Stimulated activated CD8-positive, alpha-beta memory T cell treated with anti-CD3 and anti-CD28 coated beads, Interleukin-4, amount 100 ng/mL, for 1 hour (primary cell): ENCODE measurements around the gene NAA80.
A peak's percentile ranks its signal among the peaks of the same experiment; 100 is the strongest.
"Not testable (repeated sequence)": the region's sequence is repeated elsewhere in the genome, so short reads cannot be mapped to it uniquely, and the experiment has no call there.

Experiments
- DNase-seq, 2 donors: peaks; one replicate each; pipeline ENCODE4 v3.0.0-alpha.2; 2020; ENCODE audit warnings: low read depth in 2 of 2, low spot score in 1 of 2

Gene NAA80

DNA sequence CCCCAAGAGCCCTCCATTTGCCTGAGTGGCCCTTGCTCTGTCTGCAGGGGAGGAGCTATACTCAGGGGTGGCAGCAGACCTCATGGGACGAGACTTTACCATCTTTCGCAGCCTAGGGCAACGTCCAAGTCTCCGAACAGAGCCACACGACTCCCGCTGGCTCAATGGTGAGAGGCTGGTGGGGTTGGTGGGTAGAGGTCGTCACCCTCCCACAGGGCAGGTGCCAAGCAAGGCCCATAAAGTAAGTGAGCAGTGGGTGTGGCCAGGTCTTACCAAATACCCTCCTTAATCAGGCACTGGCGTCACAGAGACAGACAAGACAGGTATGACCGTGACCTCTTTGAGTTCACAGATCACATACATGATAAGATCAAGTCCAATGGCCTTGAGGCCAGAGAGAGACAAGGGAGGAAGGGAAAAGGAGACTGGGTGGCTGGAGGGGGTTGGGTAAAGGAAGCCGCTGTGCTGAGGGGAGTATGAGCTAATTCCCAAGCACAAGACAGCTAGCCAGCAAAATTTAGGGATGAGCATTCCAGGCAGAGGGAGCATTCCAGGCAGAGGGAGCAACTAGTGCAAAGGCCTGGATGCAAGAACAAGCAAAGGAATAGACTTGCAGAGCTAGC lies 27.8 kb downstream of the NAA80 start:
- DNase-seq = no peak

DNA sequence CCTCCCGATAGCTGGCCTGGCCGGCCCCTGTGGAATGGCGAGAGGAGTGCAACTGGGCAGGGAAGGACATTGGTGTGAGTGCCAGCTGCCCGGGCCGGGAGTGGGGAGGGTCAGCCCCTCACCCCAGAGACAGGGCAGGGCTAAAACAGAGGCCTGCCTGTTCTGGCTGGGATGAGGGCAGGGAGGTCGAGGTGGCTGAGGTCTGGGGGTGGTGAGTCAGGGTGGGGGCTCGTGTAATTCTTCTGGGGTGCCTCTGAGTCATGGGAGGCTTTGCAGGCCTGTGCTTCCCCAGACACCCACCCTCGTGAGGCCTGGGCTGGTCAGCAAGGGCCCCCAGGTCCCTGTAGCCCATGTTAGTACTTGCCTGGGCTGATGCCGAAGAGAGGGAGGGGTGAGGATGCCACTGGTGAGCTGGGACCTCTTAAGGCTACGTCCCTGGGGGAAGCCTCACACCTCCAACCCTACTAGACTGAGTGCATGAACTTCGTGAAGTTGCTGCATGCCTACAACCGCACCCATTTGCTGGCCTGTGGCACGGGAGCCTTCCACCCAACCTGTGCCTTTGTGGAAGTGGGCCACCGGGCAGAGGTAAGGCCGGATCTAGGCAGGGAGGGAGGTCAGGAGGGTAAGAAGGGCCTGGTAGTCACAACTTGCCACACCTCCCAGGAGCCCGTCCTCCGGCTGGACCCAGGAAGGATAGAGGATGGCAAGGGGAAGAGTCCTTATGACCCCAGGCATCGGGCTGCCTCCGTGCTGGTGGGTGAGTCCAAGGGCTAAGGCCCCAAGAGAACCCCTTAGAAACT lies 28.6 kb downstream of the NAA80 start:
- DNase-seq = no peak

DNA sequence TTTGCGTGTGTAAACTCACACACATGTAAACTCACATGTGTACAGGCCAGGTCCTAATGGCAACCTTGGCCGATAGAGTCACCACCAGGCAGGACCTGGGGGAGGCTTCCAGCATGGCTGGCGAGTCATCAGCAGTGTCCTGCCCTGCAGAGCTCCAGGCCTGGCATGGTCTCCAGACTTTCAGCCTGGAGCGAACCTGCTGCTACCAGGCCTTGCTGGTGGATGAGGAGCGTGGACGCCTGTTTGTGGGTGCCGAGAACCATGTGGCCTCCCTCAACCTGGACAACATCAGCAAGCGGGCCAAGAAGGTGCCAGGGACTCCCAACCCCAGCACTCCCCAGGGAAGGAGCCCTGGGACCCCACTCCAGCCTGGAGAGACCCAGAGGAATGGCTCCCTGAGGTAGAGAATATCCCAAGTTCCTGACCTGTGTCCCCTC lies 29.2 kb downstream of the NAA80 start:
- DNase-seq = no peak

DNA sequence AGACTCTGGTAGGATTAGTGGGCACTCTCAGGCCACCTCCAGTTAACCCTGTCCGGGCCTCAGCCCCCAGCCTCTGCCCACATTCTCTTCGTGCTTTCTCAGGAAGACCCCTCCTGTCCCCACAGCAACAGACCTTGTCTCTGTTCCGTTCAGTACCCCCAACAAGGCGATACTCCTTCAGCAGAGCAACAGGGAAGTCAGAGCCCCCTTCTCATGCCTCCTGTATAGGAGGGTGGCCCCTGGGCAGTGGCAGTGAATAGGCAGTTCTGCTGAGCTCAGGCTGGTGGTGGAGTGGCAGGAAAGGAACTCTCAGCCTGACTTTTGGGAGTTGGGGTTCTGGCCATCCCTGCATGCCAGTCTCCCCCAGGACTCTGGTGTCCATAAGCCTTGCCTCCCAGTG lies 29.7 kb downstream of the NAA80 start:
- no peak for DNase-seq

DNA sequence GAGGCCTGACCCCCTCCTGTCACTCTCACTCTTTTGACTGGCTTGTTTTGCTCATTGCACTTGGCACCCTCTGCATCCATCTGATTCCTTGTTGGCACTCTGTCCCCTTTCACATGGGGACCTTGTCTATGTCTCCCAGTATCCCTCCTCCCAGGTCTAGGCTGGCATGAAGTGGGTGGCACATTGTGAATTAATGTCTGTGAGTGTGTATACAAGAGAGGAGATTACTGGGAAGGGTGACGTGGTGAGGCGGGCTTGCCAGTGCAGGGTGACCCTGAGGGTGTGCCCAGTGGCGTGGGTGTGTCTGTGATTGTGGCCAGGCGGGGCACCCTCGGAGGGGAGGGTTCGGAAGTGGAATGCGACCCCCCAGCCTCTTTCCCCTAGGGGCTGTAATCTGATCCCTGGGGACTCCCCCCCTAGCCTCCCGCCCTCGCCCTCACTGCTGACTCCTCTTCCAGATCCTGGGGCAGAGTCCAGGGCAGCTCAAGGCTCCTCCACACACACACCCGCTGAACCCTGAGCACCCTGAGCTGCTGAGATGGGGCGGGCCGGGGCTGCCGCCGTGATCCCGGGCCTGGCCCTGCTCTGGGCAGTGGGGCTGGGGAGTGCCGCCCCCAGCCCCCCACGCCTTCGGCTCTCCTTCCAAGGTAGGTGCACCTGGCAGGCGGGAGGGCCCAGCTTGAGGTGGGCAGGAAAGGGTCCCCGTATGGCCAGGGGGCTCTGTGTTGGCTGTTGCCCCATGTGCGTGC lies 30.3 kb downstream of the NAA80 start, which contains the start of gene SEMA3B:
TSS of gene SEMA3B (plus strand) at position 445 of the 749 bp plus-strand sequence. CDS start at position 539, 94 bp downstream.
- DNase-seq = no peak

DNA sequence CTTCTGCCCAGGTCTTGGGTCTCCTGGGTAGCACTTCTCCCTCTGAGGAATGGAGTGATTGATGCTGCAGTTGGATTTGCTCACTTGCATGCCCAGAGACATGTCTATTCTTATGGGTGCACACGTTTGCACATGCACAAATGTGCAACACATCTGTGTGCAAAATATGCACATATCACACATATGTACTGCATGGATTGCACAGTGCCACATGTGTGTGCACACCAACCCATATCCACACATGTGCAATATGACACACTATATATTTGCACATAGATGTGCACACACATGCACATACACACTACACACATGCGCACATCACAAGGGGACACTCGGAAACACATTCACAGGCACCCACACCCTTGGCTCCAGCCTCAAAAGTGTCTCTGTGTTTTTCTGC lies 30.9 kb downstream of the NAA80 start:
- DNase-seq = no peak

DNA sequence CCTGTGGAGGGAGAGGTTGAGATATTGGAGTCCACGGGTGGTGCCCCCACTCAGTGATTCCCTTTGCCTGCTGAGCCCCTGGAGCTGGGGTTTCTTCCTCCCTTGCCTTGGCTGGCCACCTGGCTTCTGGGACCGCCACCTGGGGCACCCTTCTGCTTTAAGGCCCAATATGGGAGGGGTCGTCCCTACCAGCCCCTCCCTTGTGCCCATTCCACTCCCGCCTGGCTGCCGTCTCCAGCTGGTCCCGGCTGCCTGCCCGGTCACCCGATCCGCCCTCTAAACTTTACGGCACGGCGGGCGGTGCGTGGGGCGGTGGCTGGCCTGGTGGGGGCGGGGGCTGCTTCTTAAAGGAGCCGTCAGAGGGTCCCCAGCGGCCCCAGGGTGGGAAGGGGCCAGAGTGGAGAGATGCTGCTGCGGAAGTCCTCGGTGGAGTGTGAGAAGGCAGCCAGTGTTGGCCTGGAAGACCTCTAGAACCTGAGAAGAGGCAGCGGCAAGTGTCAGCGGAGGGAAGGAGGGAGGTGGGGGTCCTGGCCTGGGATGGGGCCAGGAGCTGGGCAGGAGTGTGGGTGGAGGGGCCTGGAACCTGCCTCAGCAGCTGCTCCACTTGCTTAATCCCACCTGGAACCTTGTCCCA lies 31.8 kb downstream of the NAA80 start:
- no peak for DNase-seq

DNA sequence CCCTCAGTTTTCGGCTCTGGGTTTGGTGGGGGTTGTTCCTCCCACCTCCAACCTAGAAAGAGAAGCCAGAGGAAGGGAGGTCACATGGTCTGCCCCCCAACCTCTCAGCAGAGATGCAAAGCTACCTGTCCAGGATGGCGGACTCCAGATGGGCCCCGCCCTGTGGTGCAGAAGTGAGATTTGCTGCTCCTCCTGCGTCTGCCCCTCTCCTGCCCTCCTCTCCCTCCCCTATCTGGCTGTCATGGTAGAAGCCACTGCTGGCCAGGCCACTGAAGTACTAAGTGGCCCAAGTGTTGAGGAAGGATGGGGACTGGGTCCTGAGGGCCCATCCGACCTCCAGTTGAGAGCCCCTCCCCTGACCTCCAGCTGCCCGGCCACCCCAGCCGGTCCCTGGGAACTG lies 32.4 kb downstream of the NAA80 start:
- no peak for DNase-seq

DNA sequence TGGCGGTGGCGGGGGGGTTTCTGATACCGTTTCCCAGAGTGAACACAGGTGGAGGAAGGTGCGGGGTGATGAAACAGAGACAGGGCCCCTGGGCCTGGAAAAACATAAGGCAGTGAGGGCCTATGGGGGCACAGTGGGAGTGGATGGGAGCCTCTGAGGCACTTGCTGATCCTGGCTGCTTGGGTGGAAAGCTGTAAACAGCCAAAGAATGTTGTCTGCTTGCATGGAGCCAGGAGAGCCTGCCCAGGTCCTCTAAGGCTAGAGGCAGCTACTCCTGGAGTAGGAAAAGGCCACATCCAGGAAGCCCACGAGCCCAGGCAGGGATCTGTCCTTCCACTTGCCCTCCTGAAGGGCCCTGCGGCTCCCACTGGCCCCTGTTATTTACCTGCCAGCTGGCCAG lies 33.2 kb downstream of the NAA80 start:
- DNase-seq = no peak

DNA sequence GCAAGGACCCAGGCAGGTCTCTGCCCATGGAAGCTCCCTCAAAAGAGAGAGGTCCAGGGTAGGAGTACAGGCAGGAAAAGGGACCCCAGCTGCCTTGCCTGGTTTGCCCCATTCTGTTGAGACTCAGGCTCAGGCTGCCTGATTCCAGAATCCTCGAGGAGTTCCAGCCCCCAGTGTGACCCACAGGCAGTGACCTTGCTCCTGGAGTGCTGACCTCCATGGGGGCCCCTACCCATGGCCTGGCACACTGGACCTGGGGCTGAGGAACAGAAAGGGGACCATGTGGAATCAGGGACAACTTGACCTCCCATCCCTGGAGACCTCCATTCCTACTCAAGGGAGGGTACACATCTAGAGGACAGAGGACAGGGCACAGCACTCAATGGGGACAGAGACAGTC lies 33.6 kb downstream of the NAA80 start:
- no peak for DNase-seq

DNA sequence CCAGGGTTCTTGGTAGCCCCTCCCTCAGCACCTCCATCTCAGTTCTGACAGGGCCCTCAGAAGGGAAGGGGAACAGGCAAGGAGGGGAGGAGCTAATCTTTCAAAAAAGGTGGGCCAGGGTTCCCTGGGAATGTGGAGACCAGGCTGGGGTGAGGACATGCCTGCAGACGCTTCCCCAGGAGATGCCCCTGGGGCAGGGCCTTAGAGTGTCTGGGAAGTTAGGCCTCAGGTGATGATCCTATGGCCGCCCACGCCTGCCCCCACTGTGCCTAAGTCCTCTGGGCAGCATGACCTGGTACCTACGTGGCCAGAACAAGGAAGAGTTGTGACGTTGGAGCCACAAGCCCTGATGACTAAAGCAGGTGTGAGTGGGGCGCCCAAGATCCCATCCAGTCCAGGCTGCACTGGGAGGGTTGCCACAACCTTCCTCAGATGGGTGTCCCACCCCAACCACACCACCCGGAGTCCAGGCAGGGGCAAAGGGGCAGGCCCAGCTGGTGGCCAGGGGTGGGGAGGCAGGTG lies 34.2 kb downstream of the NAA80 start:
- no peak for DNase-seq

DNA sequence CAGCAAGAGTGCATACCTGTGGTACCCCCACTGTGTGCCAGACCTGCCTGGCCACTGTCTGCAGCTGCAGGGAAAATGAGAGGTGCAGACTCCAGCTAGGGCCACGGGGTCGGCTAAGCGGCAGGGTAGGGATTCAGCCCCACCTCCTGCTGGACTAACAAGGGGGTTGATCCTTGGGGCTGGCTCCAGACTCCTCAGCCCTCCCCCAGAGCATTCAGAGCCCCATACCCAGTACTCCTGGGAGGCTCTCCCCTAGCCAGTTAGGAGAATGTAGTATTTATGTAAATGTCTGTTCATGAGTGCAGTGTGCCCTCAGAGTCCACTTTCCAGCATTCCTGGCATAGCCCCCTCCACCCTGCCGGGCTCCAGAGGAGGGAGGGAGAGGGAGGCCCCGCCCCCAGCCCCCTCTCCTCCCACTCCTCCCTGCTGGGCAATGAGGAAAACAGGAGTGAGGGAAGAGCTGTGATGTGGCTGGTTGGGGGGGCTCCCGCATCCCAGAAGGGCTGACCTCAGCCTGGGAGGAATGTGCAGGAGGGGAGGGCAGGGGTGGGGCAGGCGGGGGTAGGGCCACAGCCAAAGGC lies 34.7 kb downstream of the NAA80 start:
- no peak for DNase-seq

DNA sequence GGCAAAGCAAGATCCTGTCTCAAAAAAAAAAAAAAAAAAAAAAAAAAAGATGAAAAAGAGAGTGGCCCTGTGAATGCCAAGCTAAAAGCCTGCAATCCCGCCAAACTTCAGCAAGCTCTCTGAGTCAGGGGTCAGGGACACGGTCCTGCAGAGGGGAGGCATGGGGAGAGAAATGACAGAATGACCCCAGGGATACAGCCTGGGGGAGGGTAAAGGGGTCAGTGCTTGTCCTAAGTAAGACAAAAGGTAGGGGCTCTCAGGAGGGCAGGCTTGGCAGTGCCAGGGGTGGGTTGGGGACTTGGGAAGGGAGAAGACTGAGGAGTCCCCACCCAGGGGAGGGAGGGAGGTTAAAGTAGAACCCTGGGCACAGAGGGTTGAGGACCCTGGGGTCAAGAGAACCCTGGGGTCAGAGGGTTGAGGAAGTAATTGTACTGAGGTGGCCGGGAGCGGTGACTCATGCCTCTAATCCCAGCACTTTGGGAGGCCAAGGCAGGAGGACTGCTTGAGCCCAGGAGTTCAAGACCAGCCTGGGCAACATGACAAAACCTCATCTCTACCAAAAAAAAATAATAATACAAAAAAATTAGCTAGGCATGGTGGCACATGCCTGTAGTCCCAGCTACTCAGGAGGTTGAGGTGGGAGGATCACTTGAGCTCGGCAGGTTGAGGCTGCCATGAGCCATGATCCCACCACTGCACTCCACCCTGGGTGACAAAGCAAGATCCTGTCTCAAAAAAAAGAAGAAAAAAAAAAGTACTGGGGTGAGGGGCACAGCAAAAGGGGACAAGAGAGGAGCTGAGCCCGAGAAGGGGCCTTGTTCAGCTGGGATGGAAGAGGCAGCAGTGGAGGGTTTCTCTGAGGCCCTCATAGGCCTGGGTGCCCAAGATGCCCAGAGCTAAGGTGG lies 35.5 kb downstream of the NAA80 start:
- no peak for DNase-seq

DNA sequence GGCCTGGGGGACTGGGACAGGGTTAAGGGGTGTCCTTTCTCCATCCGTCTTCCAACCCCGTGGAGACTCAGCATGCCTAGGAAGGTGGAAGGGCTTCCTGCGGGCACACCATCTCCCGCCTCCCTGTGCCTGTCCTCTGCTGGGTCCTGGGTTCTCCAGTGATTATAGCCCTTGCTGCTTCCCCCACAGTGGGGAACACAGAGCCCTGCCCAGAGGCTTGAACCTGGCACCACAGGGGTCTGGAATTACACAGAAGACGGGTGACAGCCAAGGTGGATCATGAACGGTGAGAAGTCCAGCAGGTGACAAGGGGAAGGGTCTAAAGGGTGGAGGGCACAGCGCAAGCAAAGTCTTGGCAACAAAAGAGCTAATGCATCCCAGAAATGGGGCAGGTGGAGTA lies 36.4 kb downstream of the NAA80 start:
- no peak for DNase-seq

DNA sequence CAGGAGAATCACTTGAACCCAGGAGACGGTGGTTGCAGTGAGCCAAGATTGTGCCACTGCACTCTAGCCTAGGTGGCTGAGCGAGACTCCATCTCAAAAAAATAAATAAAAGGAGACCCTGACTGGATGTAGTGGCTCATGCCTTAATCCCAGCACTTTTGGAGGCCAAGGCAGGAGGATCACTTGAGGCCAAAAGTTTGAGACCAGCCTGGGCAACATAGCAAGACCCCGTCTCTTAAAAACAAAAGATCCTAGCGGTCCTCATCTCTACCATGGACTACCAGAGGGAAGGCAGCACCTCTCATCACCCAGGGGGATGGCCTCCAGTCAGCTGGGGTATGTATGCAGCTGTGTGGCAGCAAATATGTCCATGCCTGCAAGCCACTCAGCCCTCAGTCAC lies 37.0 kb downstream of the NAA80 start:
- DNase-seq = not testable (repeated sequence)

DNA sequence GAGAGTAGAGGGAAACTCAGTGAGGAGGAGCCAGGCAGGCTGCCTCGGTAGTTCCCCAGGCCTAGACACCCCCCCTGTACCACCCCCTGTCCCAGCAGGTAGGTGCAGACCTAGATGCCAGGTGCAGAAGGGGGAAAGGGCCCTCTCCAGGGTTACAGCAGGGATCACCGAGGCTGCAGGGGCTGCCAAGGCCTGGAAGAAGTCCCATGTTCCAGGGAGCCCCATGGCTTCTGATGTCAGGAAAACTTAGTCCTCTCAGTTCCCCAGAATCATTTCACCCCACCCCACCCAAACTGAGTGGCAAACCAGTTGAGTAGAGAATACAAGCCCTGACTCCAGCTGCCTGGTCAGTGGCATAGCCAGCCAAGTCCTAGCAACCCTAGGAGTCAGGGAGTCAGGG lies 37.7 kb downstream of the NAA80 start:
- DNase-seq = no peak

DNA sequence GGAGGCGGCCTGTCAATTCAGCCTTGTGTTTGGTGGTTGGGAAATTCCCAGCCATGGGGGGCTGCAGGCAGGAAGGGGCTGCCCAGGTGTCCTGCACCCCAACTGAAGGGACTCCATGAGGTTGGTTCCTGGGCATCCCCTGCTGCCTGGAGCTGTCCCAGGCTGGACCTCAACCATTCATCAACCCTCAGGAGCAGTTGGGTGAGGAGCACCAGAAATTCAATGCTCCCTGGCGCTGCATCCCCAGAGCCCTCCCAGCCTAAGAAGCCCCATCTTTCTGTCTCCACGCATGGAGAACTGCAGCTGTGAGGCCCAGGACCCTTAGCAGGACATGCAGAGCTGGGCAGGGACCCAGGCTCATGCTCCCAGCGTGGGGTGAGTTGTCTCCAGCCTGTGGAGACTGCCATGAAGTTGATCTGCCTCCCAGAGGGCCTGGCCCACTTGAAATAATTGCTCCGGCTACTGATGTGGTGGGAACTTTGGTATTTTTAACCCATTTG lies 38.2 kb downstream of the NAA80 start:
- DNase-seq = no peak

DNA sequence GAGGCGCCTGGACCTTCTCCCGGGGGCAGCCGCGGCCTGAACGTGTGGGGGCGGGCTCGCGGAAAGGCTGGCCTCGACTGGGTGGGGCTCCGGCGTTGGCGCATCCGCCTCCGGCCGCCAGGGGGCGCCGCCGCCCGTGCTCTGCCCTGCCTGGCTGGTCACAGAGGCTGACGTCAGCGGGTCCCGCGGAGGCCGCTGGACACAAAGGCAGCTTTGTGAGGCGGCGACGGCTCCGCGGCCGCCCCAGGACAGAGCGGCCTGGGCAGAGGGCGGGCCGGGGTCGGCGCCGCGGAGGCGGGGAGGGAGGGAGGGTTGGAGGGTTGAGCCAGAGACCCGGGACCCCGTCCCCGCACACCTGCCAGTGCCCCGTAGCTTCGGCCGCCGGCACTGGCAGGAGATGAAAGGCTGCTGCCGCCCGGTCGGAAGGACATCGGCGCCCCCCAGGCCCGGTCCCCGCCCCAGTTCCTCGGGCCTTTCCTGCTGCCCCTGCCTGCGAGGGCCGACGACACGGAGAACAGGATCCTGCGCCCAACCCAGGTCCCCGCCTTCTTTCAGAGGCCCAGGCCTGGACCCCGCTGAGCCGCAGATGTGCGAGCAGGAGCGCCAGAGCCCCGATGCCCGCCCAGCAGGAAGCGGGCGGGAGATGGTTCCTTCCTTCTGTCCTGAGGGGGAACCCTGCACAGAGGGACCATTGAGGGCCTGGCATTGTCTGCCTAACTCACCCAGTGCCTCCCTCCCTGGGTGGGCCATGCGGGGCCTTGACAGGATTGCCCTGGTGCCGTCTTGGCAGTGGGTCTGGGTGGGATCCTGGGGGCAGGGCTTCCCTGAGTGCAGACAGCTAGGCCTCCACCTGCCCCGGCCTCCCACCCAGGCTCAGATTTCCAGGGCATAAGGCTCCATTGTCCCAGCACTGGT lies 38.9 kb downstream of the NAA80 start:
- DNase-seq = peak; percentile 56 to 63
